K562 (cell line): ENCODE results near the gene ZNF77. TPM values are rescaled to one million over a fixed set of nuclear protein-coding genes. Genes with fewer than 3 reads are reported as not detected.

Experiments
- ATAC-seq: fragments of 200-7000 bp; cut with Tn5 transposase; 3 replicates; pipeline ENCODE4 v1.9.1; 2020; ENCODE audit warnings: moderate library complexity
- BruUV-seq: library from RNA; stranded (reverse); fragments of 400-500 nt; replicated peaks from 2 replicates; lab custom pipeline; 2021; lab: Mats Ljungman, UMichigan
- CTCF ChIA-PET: fragments of 300-600 bp; formaldehyde crosslinking; extraction: SDS; loops from one replicate; lab custom pipeline; 2021; ENCODE audit warnings: low intra/inter-chr PET ratio; lab: Yijun Ruan, JAX
- POLR2A ChIA-PET: fragments of 300-600, 350-650 bp; sonication (Branson Sonifier 250); formaldehyde crosslinking; extraction: SDS; loops from one replicate; lab custom pipeline; 2021; ENCODE audit warnings: antibody characterized with exemption, inconsistent platforms; lab: Yijun Ruan, JAX
- DNase-seq, 4 experiments: peaks; one replicate each; pipeline versions ENCODE4 v3.0.0 to v3.0.0-alpha.2; 2011 to 2018; ENCODE audit warnings: low spot score in 3 of 4, mixed read lengths in 3 of 4; ENCODE audit errors: extremely low read depth in 1 of 4
- FAIRE-seq: peaks from 2 replicates; lab custom pipeline; 2011; peaks lifted over from hg19 to GRCh38; lab: Jason Lieb, UNC
- H2AFZ ChIP-seq: 2 replicates; pipeline ENCODE4 v1.6.0; 2011; ENCODE audit warnings: low read depth, low read length, control low read depth, inconsistent platforms
- H3K27ac ChIP-seq: fragments of 200-600 bp; 3 replicates; pipeline ENCODE4 v1.8.0; 2011; ENCODE audit warnings: low read depth, mild to moderate bottlenecking, control low read depth, inconsistent platforms, low read length, moderate library complexity, mixed read lengths; ENCODE audit errors: extremely low read depth
- H3K27me3 ChIP-seq, 2 experiments: fragments of 300-600 bp in 1 of 2; 2 replicates in 1 of 2; 3 replicates in 1 of 2; pipeline versions ENCODE4 v1.6.0 to v1.8.0; 2011; ENCODE audit warnings: inconsistent platforms in 2 of 2, low read length in 2 of 2, mild to moderate bottlenecking in 1 of 2, mixed read lengths in 1 of 2, moderate library complexity in 1 of 2; ENCODE audit not compliant: control insufficient read depth in 2 of 2, insufficient read depth in 2 of 2
- H3K36me3 ChIP-seq: fragments of 300-600 bp; 3 replicates; pipeline ENCODE4 v1.8.0; 2011; ENCODE audit warnings: mild to moderate bottlenecking, low read length, inconsistent platforms; ENCODE audit not compliant: control insufficient read depth, insufficient read depth
- H3K4me1 ChIP-seq, 2 experiments: fragments of 200-600 bp in 1 of 2; replicated peaks in 1 of 2; 2 replicates in 1 of 2; 3 replicates in 1 of 2; pipeline versions ENCODE4 v1.5.1 to v1.8.0; 2011; ENCODE audit warnings: inconsistent platforms in 2 of 2, low read length in 2 of 2, mild to moderate bottlenecking in 1 of 2, mixed read lengths in 1 of 2, moderate library complexity in 1 of 2; ENCODE audit not compliant: control insufficient read depth in 2 of 2, insufficient read depth in 2 of 2
- H3K4me2 ChIP-seq: 2 replicates; pipeline ENCODE4 v1.6.1; 2011; ENCODE audit warnings: low read length, control low read depth, inconsistent platforms, mixed read lengths; ENCODE audit not compliant: insufficient read depth
- H3K4me3 ChIP-seq: fragments of 200-600 bp; sonication (generic), shearing (Covaris generic); 2 replicates; pipeline ENCODE4 v1.5.1; 2016; ENCODE audit warnings: control low read depth, inconsistent platforms
- H3K79me2 ChIP-seq: fragments of 200-600 bp; 3 replicates; pipeline ENCODE4 v1.8.0; 2011; ENCODE audit warnings: low read length, inconsistent platforms; ENCODE audit not compliant: control insufficient read depth, insufficient read depth
- H3K9ac ChIP-seq, 2 experiments: 2 replicates each; pipeline versions ENCODE4 v1.6.0 to v1.6.1; 2011; ENCODE audit warnings: low read depth in 2 of 2, low read length in 2 of 2, control low read depth in 1 of 2, inconsistent platforms in 1 of 2, mild to moderate bottlenecking in 1 of 2, mixed read lengths in 1 of 2; ENCODE audit not compliant: insufficient read depth in 1 of 2
- H3K9me1 ChIP-seq: one replicate; pipeline ENCODE4 v1.6.0; 2011; ENCODE audit warnings: inconsistent platforms, mild to moderate bottlenecking, low read length, moderate library complexity; ENCODE audit not compliant: control insufficient read depth, insufficient read depth
- H3K9me3 ChIP-seq: replicated peaks from 2 replicates; pipeline ENCODE4 v1.5.1; 2011; ENCODE audit warnings: low read depth, low read length, inconsistent platforms; ENCODE audit not compliant: control insufficient read depth, insufficient read depth
- H4K20me1 ChIP-seq: replicated peaks from 2 replicates; pipeline ENCODE4 v1.6.1; 2011; ENCODE audit warnings: low read length, inconsistent platforms, mixed read lengths; ENCODE audit not compliant: control insufficient read depth, insufficient read depth
- ERF ChIP-seq: fragments of 450-650 bp; formaldehyde crosslinking; IDR thresholded peaks from 2 replicates; pipeline ENCODE4 v1.4.0; 2020; ENCODE audit warnings: mild to moderate bottlenecking, mixed read lengths
- HOMEZ ChIP-seq: fragments of 250-450 bp; sonication (Bioruptor Pico); IDR thresholded peaks from 2 replicates; pipeline ENCODE4 v1.4.0; 2020; ENCODE audit warnings: mild to moderate bottlenecking, moderate library complexity
- MLX ChIP-seq, 2 experiments: fragments of 450-650 bp in 1 of 2; sonication (generic) in 1 of 2; formaldehyde crosslinking; conservative IDR thresholded peaks; 2 replicates each; pipeline versions ENCODE4 v1.4.0 to v1.8.1; 2020 to 2022; ENCODE audit warnings: mild to moderate bottlenecking in 1 of 2, missing genetic modification reagents in 1 of 2
- NFIC ChIP-seq: fragments of 450-650 bp; IDR thresholded peaks from 2 replicates; pipeline ENCODE4 v1.6.1; 2017; ENCODE audit warnings: mild to moderate bottlenecking, inconsistent platforms
- TFAP4 ChIP-seq: sonication (generic); formaldehyde crosslinking; IDR thresholded peaks from 2 replicates; pipeline ENCODE4 v1.8.0; 2022; ENCODE audit warnings: missing genetic modification reagents, mild to moderate bottlenecking, moderate library complexity, borderline replicate concordance
- YY1 ChIP-seq, 3 experiments: IDR thresholded peaks; 2 replicates each; pipeline ENCODE4 v1.6.1; 2011; ENCODE audit warnings: low read length in 2 of 3, mild to moderate bottlenecking in 2 of 3, moderate library complexity in 2 of 3, borderline replicate concordance in 1 of 3, control low read depth in 1 of 3, low read depth in 1 of 3; ENCODE audit not compliant: insufficient read depth in 3 of 3, insufficient replicate concordance in 2 of 3, control insufficient read depth in 1 of 3, insufficient read length in 1 of 3; ENCODE audit errors: extremely low read depth in 1 of 3
- ZC3H4 ChIP-seq: sonication (generic); formaldehyde crosslinking; IDR thresholded peaks from 2 replicates; pipeline ENCODE4 v1.9.0; 2021; ENCODE audit warnings: missing genetic modification reagents, borderline replicate concordance
- ZNF175 ChIP-seq: fragments of 200-800 bp; sonication (Bioruptor generic); IDR thresholded peaks from 2 replicates; pipeline ENCODE4 v1.6.1; 2016; ENCODE audit warnings: low read depth, mild to moderate bottlenecking, missing genetic modification characterization, missing compliant biosample characterization
- ZNF407 ChIP-seq: fragments of 450-650 bp; IDR thresholded peaks from 2 replicates; pipeline ENCODE4 v1.6.1; 2016; ENCODE audit warnings: low read depth
- WGBS: fragments of 100-300 bp; shearing (Covaris generic); methylation state at CpG from one replicate; pipeline ENCODE4 v1.1.6; 2016; ENCODE audit warnings: low coverage, mixed read lengths; ENCODE audit not compliant: insufficient coverage; ENCODE audit errors: missing lambda C conversion rate; 5-methylcytosine and 5-hydroxymethylcytosine counted together
- in situ Hi-C: fragments of 300-500 bp; cut with MboI; formaldehyde crosslinking; loops from 4 replicates; pipeline ENCODE4 v1.15.0; 2018; ENCODE audit warnings: inconsistent platforms, mixed read lengths
- intact Hi-C: fragments of 100-400 bp; cut with micrococcal nuclease; formaldehyde crosslinking; loops from 2 replicates; pipeline ENCODE4 v1.14.2; 2022
- polyA plus RNA-seq, 8 experiments: library from polyadenylated mRNA; depleted of rRNA in 4 of 8; stranded (reverse) in 5 of 8; unstranded in 3 of 8; fragments of >200 nt; fragmentation: Nextera tagmentation in 2 of 8; fragmentation: Illumina TruSeq in 1 of 8; extraction: Ambion mirVana in 2 of 8; extraction: Trizol in 1 of 8; gene quantifications; 2 replicates each; pipeline versions ENCODE4 v1.2.1 to v1.2.3, GENCODE V29; 2011 to 2014; ENCODE audit warnings: inconsistent platforms in 1 of 8, missing spikeins in 1 of 8
- total RNA-seq, 7 experiments: library from RNA; depleted of rRNA in 6 of 7; stranded (reverse); fragments of >200 nt in 6 of 7; fragmentation: Illumina TruSeq in 2 of 7; extraction: Trizol in 2 of 7; gene quantifications; 2 replicates each; pipeline versions ENCODE4 v1.2.1 to v1.2.3, GENCODE V29; 2011 to 2021; ENCODE audit warnings: low replicate concordance in 1 of 7

Gene ZNF77
- total and polyA plus RNA-seq, 9 of the 15 experiments (the other 6 are each of a cell fraction or from before 2014, with no cell fraction given) = 4.3 to 14.5 (median 7.7) TPM

GRCh38 chr19:2977746-2978138 is 33.0 kb upstream of the ZNF77 start:
- Histone ChIP-seq H3K36me3 (no peaks in the 10 kb centered on the region), H3K79me2 (no peaks in the 10 kb centered on the region), H3K27me3 (no peaks in the 10 kb centered on the region), H4K20me1 (no peaks in the 10 kb centered on the region), H3K9me1 (no peaks in the 10 kb centered on the region), H3K9me3 (no peaks in the 10 kb centered on the region), H3K4me1 (peaks cover 15 to 42% of the 10 kb centered on the region in 2 experiments), H2AFZ (peak overlapping the region; percentile 90), H3K4me3 (peak overlapping the region; percentile 35), H3K4me2 (peak overlapping the region; percentile 85), H3K9ac (peak overlapping the region; percentile 53 to 80), H3K27ac (peak overlapping the region; percentile 73)
- BruUV-seq = no TSS peak
- DNase-seq = peak; percentile 77 to 88 (median 86)
- peak; percentile 80 for ATAC-seq
- POLR2A ChIA-PET = interaction anchor here (0.5 to 1.4 kb wide), 7 partner anchors 9 to 58 kb away, joined by 3 to 5 read pairs (median 3); no protein-coding TSS in a partner anchor
- in situ Hi-C loops (no loop called here), intact Hi-C loops (loop anchor here (1.0 kb wide), 1 partner anchor 58 kb away; no protein-coding TSS in a partner anchor)
- FAIRE-seq = peak; percentile 66
- CTCF ChIA-PET = no interaction called here
- 11% methylated on average over 10 of the region's 10 CpGs for WGBS
- no peak for TF ChIP-seq ERF (CRISPR knock-in tag)
- no peak for TF ChIP-seq MLX (CRISPR knock-in tag; conservative IDR thresholded peaks at IDR 0.05)
- peak; percentile 30; the same call in 1 of the 2 replicates for TF ChIP-seq TFAP4 (CRISPR knock-in tag)
- no peak for TF ChIP-seq HOMEZ (CRISPR knock-in tag)
- TF ChIP-seq ZNF407 = no peak
- TF ChIP-seq NFIC = peak; percentile 39; the same call in 1 of the 2 replicates
- no peak for TF ChIP-seq YY1 (IDR thresholded peaks at IDR 0.05; ENCODE audit: borderline replicate concordance in 1 of 3, control insufficient read depth in 1 of 3, extremely low read depth in 1 of 3, insufficient read depth in 3 of 3, insufficient read length in 1 of 3, insufficient replicate concordance in 2 of 3, low read depth in 1 of 3, low read length in 2 of 3)
- TF ChIP-seq ZNF175 (CRISPR knock-in tag) = no peak
- no peak for TF ChIP-seq ZC3H4 (CRISPR knock-in tag)
